A549 treated with RU486 at 1 μM for 4 hours (cell line): ENCODE measurements around the gene GSTT2. TPM values are rescaled to one million over a fixed set of nuclear protein-coding genes. Genes with fewer than 3 reads are reported as not detected.

Source experiments
- total RNA-seq: library from RNA; stranded (reverse); fragments of 200-300 nt; extraction: Qiagen RNA extraction; gene quantifications from 5 replicates; pipeline ENCODE4 v1.2.3, GENCODE V29; 2022; ENCODE audit warnings: low read depth

GSTT2 gene
- total RNA-seq = 0.24 TPM in 1 of 5 replicates, not detected in the others

DNA sequence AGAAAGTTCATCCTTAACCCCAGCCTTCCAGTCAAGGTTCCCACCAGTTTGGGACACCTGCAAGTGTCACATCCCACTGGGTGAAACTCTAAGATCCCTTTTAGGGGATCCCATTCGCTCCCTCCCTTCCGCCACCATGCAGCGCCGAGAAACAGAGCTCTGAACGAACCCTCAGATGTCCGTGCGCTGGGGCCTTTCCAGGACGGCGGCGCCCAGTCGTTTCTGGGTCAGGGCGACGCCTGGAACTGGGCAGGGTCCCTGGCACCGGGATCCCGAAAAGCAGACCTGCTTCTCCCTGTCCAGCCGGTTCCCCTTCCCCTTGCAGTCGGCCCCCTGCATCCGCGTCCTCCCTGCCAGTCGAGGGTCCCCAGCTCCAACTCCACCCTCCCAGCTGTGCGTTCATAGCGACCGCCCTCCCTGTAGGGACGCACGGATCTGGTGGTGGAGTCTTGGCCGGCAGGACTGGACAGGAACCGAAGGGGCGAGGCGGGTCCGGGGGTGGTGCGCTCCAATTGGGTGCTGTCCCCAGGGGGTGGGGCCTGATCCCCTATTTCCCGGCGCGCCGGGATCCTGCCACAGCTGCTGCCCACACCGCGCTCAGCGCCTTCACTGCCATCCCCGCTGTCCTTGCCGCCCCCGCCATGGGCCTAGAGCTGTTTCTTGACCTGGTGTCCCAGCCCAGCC, at the start of gene GSTT2:
GSTT2 (plus strand) TSS at position 578 of the 684 bp plus-strand sequence.

DNA sequence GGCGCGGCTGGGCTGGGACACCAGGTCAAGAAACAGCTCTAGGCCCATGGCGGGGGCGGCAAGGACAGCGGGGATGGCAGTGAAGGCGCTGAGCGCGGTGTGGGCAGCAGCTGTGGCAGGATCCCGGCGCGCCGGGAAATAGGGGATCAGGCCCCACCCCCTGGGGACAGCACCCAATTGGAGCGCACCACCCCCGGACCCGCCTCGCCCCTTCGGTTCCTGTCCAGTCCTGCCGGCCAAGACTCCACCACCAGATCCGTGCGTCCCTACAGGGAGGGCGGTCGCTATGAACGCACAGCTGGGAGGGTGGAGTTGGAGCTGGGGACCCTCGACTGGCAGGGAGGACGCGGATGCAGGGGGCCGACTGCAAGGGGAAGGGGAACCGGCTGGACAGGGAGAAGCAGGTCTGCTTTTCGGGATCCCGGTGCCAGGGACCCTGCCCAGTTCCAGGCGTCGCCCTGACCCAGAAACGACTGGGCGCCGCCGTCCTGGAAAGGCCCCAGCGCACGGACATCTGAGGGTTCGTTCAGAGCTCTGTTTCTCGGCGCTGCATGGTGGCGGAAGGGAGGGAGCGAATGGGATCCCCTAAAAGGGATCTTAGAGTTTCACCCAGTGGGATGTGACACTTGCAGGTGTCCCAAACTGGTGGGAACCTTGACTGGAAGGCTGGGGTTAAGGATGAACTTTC, 18.7 kb upstream of the GSTT2 start, which contains the start of gene GSTT2B:
GSTT2B (minus strand) TSS at position 112 of the 688 bp plus-strand sequence; CDS start at position 48, 64 bp downstream.

DNA sequence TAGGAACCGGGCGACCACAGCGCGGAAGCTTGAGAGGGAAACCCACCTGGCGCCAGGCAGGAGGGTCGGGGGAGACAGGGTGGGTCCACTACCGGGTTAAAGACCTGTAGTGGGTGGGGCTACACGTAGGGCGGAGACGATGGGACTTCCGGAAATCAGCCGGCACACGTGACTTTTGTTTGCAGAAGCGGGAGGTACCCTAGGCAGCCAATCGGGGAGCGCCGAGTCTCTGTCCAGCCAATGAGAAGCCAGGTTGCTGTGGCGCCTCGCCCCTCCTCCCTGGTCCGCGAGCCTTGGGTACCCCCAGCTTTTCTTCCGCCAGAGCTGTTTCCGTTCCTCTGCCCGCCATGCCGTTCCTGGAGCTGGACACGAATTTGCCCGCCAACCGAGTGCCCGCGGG, 13.4 kb upstream of the GSTT2 start, which contains the start of gene DDTL:
DDTL (plus strand) TSS at position 321 of the 400 bp plus-strand sequence; CDS start at position 348, 27 bp downstream.

DNA sequence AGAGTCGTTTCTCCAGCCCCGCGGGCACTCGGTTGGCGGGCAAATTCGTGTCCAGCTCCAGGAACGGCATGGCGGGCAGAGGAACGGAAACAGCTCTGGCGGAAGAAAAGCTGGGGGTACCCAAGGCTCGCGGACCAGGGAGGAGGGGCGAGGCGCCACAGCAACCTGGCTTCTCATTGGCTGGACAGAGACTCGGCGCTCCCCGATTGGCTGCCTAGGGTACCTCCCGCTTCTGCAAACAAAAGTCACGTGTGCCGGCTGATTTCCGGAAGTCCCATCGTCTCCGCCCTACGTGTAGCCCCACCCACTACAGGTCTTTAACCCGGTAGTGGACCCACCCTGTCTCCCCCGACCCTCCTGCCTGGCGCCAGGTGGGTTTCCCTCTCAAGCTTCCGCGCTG, 5.6 kb upstream of the GSTT2 start, which contains the start of gene DDT:
DDT (minus strand) TSS at position 97 of the 400 bp plus-strand sequence; CDS start at position 70, 27 bp downstream.

DNA sequence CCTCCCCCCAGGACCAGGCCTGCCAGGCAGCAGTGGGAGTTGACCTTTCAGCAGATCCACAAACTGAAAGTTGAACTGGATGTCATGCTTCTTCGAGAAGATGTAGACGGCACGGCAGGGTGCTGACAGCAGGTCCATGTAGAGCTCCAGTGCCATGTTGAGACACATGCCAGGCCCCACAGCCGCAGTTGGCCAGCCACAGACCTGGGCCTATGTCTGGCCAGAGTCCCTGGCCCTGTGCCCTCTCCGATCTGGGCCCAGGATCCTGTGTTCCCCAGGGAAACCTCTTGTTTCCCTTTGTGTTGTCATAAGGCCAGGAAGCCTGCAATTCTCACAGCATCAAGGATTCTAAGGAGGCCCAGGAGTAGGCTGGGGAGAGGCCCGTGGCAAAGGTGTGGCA, 25.3 kb downstream of the GSTT2 start, which contains the start of gene GSTT4:
GSTT4 (minus strand) TSS at position 253 of the 400 bp plus-strand sequence; CDS start at position 156, 97 bp downstream.

Other genes starting within 250 kb of the GSTT2 start
- 0.78 to 1.0 TPM (median 1.0 TPM) in 5 replicates for gene ZNF70, start 229.0 kb upstream of the GSTT2 start, total RNA-seq
- 0.55 to 1.1 TPM (median 0.92 TPM) in 4 of 5 replicates, not detected in the other for gene VPREB3, start 225.7 kb upstream of the GSTT2 start, total RNA-seq
- gene C22orf15, start 217.1 kb upstream of the GSTT2 start, total RNA-seq = not detected in 5 replicates
- 88.8 to 228 TPM (median 169 TPM) in 5 replicates for gene CHCHD10, start 212.2 kb upstream of the GSTT2 start, total RNA-seq
- gene MMP11, start 207.3 kb upstream of the GSTT2 start, total RNA-seq = 0.17 to 0.42 TPM (median 0.33 TPM) in 4 of 5 replicates, not detected in the other
- 48.8 to 55.1 TPM (median 51.6 TPM) in 5 replicates for gene SMARCB1, start 193.2 kb upstream of the GSTT2 start, total RNA-seq
- gene DERL3, start 141.1 kb upstream of the GSTT2 start, total RNA-seq = 0.36 to 1.3 TPM (median 0.61 TPM) in 5 replicates
- 8.1 to 10.9 TPM (median 9.4 TPM) in 5 replicates for gene SLC2A11, start 122.3 kb upstream of the GSTT2 start, total RNA-seq
- 493 to 992 TPM (median 944 TPM) in 5 replicates for gene MIF, start 85.8 kb upstream of the GSTT2 start, total RNA-seq
- 0.23 to 0.56 TPM (median 0.43 TPM) in 4 of 5 replicates, not detected in the other for gene GSTT2B, start 18.9 kb upstream of the GSTT2 start, total RNA-seq
- gene DDTL, start 13.2 kb upstream of the GSTT2 start, total RNA-seq = 1.4 to 2.5 TPM (median 1.7 TPM) in 5 replicates
- 113 to 158 TPM (median 149 TPM) in 5 replicates for gene DDT, start 5.7 kb upstream of the GSTT2 start, total RNA-seq
- gene GSTT4, start 25.3 kb downstream of the GSTT2 start, total RNA-seq = not detected in 5 replicates
- 13.9 to 24.4 TPM (median 21.6 TPM) in 5 replicates for gene CABIN1, start 31.2 kb downstream of the GSTT2 start, total RNA-seq
- 49.5 to 67.2 TPM (median 59.6 TPM) in 5 replicates for gene SUSD2, start 201.4 kb downstream of the GSTT2 start, total RNA-seq